ENCODE measurements around the gene CCDC13. TPM values are rescaled to one million over a fixed set of nuclear protein-coding genes. Genes with fewer than 3 reads are reported as not detected.

The CCDC13 gene
- total RNA-seq: 0.72 TPM in 1 of 2 replicates, not detected in the other

GRCh38 chr3:42772670-42773408, at the start of gene CCDC13:
CCDC13 (minus strand) TSS chr3:42773253; CDS start chr3:42758345, 14,908 bp downstream.

GRCh38 chr3:42809202-42809601, 36.1 kb upstream of the CCDC13 start, which contains the start of gene ACKR2:
ACKR2 (plus strand) TSS chr3:42809445; CDS start chr3:42864503, 55,058 bp downstream.

GRCh38 chr3:42804106-42804830, 31.2 kb upstream of the CCDC13 start, which contains the start of gene HIGD1A:
HIGD1A (minus strand) TSS chr3:42804490; CDS start chr3:42794253, 10,237 bp downstream.

Other genes starting within 250 kb of the CCDC13 start
- 75.6 and 78.7 TPM in 2 replicates for gene SEC22C, start 191.3 kb downstream of the CCDC13 start, total RNA-seq
- gene SS18L2, start 182.4 kb downstream of the CCDC13 start, total RNA-seq: 14.4 and 24.8 TPM in 2 replicates
- gene NKTR, start 172.6 kb downstream of the CCDC13 start, total RNA-seq: 19.1 and 22.0 TPM in 2 replicates
- gene ZBTB47, start 119.6 kb downstream of the CCDC13 start, total RNA-seq: 20.2 and 23.5 TPM in 2 replicates
- not detected in 2 replicates for gene KLHL40, start 87.7 kb downstream of the CCDC13 start, total RNA-seq
- not detected in 2 replicates for gene HHATL, start 70.5 kb downstream of the CCDC13 start, total RNA-seq
- 127 and 167 TPM in 2 replicates for gene HIGD1A, start 31.2 kb upstream of the CCDC13 start, total RNA-seq
- gene ACKR2, start 36.2 kb upstream of the CCDC13 start, total RNA-seq: not detected in 2 replicates
- gene CYP8B1, start 102.6 kb upstream of the CCDC13 start, total RNA-seq: not detected in 2 replicates
- gene ZNF662, start 132.9 kb upstream of the CCDC13 start, total RNA-seq: 0.32 and 0.36 TPM in 2 replicates
- under 0.01 TPM in 1 of 2 replicates, not detected in the other for gene GASK1A, start 206.1 kb upstream of the CCDC13 start, total RNA-seq